NCI-H82 (cell line): ENCODE measurements around the gene ATOH8.

Source experiments
- DNase-seq: peaks from one replicate; lab custom pipeline; 2025; lab: John Stamatoyannopoulos, UW

ATOH8 gene

DNA sequence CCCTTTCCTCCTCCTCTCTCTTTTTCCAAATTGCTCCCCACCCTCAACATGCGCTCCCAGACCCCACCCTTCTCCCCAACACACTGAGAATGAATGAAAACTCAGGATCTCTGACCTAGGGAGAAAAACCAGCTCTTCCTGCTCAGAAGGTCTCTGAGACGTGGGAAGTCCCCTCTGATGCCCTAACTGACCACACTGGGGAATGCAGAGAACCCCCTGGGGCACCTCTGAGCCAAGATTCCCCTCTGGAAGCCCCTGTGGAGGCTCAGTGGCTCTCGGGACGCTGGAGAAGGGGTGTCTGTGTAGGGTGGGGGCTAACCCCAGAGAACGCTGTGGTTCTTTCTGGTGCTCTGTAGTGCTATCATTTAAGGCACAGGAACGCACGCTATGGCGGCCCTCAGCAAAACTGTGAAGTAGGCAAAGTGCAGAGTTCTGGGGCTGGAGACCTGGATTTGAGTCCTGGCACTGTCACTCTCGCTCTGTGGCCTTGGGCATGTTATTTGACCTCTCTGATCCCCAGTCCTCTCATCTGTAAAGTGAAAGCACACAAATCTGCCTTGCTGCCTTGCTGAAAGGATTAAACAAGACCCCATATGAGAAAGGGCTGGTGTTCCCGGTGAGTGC, 17.1 kb downstream of the ATOH8 start:
- DNase-seq: peak; percentile 51

DNA sequence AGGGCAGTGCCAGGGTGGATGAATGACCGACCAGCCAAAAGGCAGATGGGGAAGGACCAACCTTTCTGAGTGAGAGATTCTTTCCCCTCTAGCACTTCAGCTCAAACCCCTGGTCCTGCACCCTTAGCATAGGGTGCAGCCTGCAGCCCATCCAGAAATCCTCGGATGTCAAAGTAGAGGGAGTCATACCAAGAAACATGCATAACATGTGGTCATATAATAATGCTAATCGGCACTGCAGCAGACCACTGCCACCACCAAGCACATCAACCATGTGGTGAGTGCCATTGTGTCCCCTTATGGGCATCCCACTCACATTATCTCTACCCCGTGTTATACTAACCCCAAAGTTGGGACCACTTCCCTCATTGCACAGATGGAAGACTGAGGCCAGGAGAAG, 17.7 kb downstream of the ATOH8 start:
- no peak for DNase-seq

DNA sequence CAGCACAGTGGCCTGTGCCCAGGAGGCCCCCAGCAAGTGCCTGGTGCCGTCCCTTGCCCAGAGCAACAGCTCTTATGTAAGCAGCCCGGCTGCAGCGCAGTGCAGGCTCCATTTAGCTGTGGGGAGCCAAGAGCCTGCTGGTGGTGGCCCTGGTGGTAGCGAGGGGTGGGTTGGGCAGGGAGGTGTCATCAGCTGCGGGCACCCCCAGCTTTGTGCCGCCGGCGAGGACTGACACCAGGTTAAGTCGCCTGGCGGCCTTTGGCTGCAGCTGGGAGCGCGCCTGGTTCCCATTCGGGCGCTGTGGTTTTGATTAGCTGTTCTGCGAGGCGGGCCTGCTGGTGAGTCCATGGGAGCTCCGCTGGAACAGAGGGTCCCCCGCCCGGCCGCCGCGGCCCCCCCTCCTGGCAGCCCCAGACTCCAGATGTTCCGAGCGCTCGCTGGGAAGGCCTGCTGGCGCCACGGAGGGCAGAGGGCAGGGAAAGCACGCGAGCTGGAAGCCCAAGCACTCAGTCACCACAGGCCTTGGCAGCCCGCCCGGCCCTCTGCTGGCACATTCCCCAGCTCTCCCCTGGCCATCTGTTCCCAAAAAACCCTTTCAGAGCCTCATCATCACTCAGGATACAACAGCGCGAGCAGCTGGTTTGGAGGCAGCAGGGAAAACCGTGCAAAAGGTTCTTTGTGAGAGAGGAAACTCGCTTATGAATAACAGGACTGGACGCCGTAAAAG, 18.4 kb downstream of the ATOH8 start:
- DNase-seq: peak; percentile 100

DNA sequence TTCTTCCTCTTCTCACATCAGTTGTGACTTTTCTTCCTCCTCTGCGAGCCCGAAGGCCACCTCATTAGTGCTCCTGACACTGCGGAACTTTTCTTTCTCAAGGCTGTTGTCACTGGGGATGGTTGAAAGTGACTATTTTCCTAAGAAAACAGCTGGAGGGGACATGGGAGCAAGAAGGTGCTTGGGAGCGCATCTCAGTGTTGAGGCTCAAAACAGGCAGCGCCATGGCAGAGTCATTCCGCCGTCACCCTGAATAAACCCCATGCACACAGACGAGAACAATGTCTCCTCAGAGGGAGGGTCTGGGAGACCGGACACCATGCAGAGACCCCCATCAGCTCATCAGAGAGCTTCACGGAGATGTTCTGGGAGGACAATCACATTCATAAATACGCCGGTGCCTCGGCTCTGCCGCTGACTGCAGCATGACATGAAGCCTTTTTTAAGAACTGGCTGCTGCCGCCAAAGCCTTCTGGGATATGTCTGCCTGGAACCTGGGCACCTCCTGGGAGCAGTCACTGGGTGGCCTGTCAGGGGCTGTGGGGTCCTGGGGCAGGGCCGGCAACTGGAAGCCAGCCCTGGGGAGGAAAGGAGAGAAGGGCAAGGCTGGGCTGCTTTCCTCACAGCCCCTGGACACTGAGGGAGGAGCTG, 19.2 kb downstream of the ATOH8 start:
- DNase-seq: peak; percentile 51

DNA sequence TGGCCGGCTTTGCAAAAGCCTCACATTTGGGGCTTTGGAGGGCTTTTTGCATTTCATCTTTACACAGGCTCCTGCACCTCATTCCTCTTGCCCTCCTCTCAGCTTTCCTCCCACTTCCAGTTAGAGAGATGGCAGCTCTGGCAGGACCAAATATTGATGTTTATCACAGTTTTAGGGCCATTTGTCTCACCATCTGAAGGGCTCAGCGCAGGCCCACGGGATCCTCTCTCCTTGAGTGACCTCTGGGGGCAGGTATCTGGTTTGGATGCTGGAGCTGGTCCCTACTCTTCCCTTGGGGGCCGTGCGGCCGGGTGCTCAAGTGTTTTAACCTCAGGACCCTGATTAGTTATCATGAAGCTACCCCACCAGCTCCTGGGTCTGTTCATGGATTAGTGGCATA, 19.9 kb downstream of the ATOH8 start:
- DNase-seq: peak; percentile 25

DNA sequence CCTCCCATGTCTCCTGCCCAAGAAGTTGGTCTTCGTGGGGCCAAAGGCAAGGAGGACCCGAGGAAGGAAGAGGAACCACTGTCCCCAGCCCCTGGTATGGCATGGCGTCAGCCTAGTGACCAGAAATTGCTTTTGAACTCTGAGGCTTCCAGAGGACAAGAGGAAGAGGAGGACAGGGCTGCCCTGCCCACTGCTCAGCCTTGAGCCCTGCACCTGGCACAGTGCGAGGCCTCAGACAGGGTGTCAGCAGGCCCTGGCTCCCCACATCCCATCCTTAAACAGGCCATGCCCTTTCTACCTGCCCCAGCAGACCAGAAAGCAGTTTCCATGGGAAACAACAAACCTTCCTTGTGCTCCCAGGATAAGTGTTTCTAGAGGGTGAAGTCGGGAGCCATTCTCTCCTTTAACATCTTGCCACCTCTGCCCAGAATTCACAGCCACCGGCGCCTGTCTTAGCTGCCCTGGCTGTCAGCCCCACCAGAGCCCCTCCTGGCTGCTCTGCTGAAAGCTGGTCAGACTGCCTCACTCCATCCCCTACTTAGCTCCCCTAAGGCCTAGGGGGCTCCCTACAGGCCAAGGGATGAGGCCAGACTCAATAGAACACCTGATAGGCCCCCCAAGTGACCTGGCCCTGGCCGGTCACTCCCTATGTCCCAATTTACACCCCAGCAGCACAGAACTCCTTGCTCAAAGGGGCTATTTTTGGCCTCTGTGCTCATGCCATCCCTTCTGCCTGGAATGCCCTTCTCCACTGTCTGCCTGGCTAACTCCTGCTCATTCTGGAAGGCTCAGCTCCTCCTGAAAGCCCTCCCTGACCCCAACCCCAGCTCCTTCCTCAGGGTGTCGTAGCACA, 20.6 kb downstream of the ATOH8 start:
- no peak for DNase-seq

DNA sequence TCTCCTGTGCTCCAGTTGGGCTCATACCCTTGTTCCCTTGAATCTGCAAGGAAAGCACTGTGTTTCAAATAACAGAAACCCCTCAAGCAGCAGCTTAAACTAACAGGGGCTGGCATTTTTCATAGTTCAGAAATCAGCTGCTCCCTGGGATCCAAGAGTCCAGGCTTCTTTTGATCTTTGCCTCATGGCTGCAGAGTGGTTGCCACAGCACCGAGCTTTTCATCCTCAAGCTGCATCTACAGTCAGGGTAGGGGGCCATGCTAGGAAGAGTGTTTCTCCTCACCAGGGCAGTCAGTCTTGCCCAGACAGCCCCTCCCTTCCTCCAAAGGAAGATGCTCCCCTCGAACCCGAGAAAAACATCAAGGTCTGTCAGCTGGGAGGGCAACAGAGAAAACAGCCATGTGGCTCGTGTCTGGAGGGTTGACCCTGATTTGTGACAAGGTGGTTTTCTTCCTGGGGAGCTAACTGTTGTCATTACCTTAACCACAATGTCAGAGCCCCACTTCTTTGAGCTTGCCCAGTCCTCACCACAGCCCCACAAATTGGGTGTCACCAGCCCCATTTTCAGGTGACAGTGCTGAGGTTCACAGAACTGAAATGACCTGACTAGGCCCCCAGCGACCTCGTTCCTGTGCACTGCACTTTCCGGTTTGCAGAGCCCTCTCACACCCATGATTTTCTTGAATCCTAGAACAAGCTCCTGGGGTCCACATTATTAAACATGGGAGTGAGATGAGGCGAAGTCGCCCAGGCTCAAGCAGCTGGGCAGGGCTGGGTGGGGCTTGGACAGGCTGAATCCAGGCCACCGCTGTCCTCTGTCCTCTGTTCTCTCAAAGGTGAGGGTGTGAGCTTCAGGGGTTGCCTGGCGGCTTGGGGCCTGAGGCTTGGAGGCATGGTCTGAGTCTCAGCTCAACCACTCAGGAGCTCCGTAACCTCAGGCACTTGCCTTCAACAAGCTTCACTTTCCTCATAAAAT, 21.9 kb downstream of the ATOH8 start:
- DNase-seq: no peak

DNA sequence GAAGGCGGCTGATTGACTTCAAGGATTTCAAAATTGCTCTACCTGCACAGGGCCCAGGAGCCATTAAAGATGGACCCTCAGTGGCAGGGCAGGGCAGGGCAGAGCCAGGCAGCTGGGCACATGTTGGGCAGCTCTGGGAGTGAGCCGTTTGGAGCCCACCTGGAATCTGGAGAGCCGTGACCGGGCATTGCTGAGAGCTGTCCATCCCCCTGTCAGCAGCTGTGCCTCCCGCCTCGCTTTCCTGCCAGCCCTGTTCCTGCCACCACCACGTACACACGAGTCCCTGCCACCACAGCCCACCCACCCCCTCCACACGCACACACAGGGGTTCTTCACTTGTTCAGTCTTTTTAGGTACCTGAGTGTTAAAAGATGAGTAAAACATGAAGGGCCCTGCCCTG, 22.9 kb downstream of the ATOH8 start:
- no peak for DNase-seq

DNA sequence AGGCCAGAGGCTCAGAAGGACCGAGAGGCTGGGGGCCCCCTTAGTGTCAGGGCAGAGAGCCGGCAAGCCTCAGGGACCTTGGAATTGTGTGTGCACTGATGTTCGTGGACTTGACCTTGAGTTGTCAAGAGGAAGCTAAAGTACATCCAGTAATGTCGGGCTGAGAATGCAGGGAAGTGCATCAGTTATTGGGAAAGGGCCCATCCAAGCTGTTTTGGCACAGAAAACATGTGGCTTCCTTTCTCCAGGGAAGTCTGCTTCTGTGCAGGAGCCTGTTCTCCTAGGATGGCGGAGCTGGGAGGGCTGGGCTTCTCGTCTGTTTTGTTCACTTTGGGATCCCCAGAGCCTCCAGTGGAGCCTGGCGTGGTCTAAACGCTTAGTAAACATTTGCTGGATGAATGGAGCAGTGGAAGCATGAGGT, 23.7 kb downstream of the ATOH8 start:
- no peak for DNase-seq

DNA sequence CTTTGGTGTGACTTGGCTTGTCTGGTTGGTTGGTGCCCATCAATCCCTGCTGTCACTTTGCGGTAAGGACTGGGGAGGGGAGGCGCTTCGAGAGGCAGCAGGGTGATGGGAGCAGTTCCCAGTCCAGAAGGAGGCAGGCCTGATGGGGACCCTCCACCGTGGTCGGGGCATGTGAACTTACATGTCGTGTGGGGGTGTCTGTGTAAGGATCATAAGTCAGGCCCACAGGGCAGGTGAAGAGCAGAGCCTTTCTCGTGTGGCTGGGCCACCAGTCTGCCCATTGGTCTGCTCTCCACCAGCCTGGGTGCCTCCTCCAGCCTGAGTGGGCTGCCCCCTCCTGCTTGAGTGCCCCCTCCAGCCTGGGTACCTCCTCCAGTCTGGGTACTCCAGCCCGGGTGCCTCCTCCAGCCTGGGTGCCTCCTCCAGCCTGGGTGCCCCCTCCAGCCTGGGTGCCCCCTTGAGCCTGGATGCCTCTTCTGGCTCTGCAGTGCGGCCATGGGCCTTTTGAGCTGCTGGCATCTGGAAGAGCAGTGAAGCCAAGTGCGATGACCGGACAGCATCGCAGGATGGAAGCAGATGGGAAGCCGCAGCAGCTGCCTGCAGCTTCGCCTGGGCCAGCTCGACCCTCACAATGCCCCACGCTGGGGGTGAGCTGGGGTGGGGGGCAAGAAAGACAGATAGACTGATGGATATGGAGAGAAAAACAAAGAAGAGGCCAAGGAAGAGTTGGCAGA, 25.0 kb downstream of the ATOH8 start:
- DNase-seq: no peak

DNA sequence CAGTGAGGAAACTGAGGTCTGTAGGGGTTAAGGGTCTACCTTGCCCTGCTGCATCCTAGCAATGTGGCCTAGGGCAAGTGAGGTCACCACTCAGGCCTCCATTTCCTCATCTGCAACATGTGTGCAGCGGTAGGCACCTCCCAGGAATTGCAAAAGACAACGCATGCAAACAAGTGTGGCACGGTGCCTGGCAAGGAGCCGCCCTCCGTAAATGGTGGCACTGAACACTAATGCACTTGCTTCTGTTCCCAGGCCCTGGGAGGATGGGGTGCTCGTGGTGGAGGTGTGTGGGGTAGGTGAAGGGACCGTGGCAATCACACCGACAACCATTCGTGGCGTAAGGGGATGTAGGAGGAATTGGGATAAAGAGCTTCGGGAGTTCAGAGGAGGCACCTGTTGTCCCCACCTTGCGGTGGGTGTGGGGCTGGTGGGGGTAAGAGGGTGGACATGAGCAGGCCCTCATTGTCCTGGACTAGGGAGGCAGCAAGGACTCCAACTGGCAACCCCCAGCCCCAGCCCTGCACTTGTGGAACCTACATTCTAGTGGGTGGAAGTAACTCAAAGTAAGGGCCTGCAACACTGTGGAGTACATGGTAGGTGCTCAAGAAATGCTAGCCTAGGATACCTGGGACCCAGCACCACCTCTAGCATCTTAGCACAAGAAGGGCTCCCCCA, 26.0 kb downstream of the ATOH8 start:
- DNase-seq: no peak

DNA sequence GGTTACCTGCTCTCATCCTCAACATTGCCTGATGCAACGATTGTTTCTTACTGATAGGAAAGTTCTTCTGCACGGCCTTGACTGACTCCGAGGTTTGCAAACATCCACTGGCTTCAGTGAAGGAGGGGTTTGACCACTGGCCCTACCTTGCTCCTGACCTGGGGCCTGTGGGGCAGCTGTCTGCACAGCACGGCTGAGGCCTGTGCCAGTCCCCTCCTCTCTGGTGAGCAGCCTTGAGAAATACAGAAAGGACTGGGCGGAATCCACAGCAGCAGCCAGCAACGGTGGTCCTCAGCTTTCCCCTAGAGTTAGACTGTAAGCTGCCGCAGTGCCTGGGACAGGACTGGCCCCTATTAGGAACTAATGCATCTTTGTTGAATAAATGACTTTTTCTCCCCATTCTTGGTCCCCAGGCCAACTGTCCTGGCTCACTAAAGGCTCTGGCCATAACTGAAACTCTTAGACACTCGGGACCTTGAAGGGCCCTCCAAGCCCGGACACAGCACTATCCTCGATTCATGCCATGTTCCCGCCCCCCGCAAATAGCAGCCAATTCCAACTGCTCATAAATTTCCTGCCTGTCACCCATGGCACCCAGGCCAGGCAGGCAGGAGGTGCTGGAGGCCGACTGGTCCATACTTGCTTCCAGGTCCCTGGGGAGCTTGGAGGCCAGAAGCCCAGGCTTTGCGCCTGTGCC, 26.7 kb downstream of the ATOH8 start:
- DNase-seq: peak; percentile 28

DNA sequence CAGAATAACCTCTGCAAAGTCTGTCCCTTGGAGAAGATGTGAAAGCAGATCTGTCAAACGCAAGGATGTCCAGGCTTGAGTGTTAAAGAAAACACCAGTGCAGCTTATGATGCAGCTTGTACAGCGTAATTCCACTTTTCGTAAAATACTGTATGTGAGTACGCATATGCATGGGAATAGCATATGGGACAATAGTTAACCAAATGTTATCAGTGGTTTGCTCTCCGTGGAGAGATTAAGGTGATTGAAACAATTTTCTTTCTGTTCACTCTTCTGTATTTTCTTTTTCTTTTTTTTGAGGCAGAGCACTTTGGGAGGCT, 27.2 kb downstream of the ATOH8 start:
- DNase-seq: no peak

DNA sequence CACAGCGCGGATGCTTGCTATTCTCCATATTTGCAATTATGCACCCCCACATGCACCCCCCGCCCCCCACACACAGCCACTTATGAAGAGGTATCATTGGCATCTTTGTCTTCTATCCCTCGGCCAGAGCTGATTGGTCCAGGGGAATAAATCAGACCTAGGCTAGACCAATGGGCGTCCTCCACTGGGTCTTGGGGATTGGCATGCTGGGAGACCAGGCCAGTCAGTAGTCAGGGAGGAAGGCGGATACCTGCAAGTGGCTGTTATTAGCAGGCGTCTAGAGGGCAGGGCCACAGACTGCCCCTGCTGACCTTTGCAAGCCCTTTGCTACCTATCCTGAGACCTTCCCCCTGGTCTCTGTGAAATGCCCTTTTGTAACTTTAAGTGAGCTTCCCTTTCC, 30.0 kb downstream of the ATOH8 start:
- DNase-seq: peak; percentile 25

DNA sequence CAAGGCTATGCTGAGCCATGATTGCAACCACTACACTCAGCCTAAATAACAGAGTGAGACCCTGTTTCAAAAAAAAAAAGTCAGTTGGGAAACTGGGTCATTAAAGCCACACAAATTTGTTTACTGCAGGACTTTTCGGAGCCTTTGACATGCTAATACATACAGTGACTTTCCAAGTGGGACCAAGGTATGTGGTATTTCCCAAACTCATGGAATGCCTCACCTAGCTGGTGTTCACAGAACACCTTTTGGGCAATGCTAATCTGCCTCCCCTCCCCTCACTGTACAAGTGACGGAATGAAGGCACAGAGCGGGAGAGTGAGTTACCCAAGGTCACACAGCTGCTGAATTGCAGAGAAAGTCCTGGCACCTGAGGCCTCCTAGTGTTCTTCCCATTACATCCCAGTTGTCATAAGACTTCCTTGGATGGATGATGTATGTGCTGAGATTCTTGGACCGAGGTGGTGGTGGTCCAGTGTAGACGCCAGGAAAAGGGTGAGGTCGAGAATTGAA, 30.7 kb downstream of the ATOH8 start:
- DNase-seq: no peak

DNA sequence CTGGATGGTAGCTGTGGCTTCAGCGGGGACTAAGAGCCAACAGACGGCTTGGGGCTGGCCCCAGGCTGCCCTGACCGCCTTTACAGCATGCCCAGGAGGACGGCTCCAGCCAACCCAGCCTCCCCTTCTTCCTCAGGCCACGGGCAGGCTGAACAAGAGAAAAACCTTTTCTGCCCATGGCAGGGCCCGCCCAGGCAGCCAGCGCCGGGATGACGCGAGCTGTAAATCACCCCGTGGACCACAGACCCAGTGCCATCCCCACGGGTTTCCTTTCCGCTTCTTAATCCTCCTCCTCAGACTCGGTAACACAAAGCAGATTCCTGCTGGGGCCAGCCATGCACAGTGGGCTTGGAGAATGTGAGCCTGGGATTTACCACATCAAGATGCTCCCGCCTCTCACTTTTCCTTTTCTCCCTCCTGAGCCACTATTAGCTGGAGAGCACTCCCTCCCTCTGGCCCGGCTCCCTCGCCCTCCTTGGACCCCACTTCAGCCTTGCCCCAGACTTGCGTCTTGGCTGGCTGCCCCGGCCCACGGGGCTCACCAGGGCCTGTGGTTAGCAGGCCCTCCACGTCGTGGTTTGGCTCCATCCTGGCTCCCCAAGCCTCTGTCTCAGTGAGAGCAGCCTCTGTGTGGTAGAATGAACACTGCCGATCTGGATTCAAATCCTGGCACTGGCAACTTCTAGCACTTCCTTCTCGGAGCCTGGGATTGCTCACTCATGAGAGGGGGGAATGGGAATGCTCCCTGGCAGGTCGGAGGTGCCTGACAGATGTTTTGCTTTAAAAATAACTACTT, 31.4 kb downstream of the ATOH8 start:
- peak; percentile 44 for DNase-seq

DNA sequence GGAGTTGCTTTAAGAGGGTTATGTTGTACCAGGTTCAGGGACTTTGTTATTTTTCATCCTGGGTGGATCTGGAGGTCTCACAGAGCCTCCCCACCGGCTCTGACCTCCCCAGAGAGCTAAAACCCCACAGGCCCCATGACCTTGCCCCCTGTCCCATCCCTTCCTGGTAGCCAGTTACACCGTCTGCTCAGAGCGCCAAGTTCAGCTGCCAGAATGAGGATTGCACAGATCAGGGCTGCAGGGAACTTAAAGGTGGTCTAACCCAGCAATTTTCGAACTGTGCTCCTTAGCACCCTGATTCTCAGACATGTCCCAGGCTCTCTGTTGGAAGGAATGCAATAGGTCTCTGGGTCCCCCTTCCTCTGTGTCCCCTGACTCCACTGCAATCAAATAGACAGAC, 32.1 kb downstream of the ATOH8 start:
- DNase-seq: no peak

DNA sequence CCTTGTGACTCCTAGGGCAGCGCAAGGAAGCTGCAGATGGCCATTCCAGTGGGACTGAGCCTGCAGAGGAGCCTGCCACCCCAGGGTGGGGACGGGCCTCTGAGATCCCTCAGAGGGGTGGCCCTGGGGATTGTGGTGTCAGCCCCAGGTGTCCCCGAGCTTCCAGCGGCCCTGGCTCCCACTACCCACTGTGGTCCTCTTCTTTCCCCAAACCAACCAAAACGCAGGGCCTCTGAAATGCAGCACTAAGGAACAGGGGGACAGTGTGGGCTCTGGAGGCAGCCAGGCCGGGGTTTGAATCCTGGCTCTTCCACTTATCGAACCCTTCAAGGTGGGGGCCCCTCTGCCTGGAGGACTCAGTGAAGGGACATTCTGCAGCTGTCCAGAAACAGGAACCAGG, 32.7 kb downstream of the ATOH8 start:
- no peak for DNase-seq

DNA sequence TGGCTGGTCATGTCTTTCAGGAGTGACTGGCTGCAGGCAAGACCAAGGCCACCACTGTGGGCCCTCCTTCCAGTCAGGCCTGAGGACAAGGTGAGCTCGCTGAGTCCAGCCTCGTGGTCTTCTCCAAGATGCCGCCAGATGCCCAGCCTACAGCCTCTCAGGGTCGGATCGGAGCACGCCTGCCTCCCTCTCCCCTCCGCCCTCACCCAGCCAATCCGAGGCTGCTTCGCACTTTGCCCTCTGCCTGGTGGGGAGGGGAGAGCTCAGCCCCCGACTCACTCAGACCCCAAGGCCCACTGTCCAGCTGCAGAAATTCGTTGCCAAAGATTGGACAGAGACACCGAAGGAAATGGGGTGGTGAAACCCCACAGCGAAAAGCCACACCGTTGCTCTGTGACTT, 33.1 kb downstream of the ATOH8 start:
- no peak for DNase-seq
